GM12891 (cell line): ENCODE data around the gene TGIF2.
"Not testable (repeated sequence)": the region's sequence is repeated elsewhere in the genome, so short reads cannot be mapped to it uniquely, and the experiment has no call there.

ENCODE experiments used
- DNase-seq: peaks from one replicate; pipeline ENCODE4 v3.0.0; 2011; ENCODE audit warnings: low spot score; ENCODE audit not compliant: insufficient read length
- FAIRE-seq: peaks from 2 replicates; lab custom pipeline; 2011; peaks lifted over from hg19 to GRCh38; lab: Jason Lieb, UNC
- PAX5 ChIP-seq: IDR thresholded peaks from 2 replicates; pipeline ENCODE4 v1.6.1; 2011; ENCODE audit warnings: low read length, moderate library complexity, mild to moderate bottlenecking; ENCODE audit not compliant: insufficient read depth, severe bottlenecking
- POLR2A ChIP-seq: IDR thresholded peaks from 2 replicates; pipeline ENCODE4 v1.6.1; 2011; ENCODE audit warnings: low read depth, low read length, control low read depth
- POLR2AphosphoS5 ChIP-seq: IDR thresholded peaks from 2 replicates; pipeline ENCODE4 v1.6.1; 2011; ENCODE audit warnings: low read depth, low read length, control low read depth
- POU2F2 ChIP-seq: IDR thresholded peaks from 2 replicates; pipeline ENCODE4 v1.6.1; 2011; ENCODE audit warnings: low read depth, mild to moderate bottlenecking, control low read depth, low read length, moderate library complexity
- SPI1 ChIP-seq: IDR thresholded peaks from 2 replicates; pipeline ENCODE4 v1.6.1; 2011; ENCODE audit warnings: low read depth, low read length, control low read depth
- TAF1 ChIP-seq: IDR thresholded peaks from 2 replicates; pipeline ENCODE4 v1.6.1; 2011; ENCODE audit warnings: low read depth, low read length, control low read depth

TGIF2 gene

DNA sequence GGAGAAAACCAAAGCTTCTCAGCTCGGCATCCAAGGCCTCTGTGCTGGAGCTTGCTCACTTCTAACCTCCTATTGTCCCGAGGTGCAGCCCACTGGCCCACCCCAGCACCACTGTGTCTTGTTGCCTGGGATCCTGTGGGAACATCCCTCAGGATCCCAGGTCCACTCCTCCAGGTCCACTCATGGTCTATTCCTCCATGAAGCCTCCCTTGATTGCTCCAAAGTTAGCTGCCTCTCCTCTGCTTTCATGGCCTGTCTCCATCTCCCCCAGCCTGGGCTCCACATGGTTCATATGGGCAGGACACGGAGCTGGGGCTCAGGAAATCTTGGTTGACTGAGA lies 58.7 kb downstream of the TGIF2 start:
- no peak for TF ChIP-seq TAF1
- no peak for TF ChIP-seq PAX5
- TF ChIP-seq POLR2AphosphoS5, result no peak
- TF ChIP-seq POU2F2, result no peak
- TF ChIP-seq POLR2A, result no peak
- TF ChIP-seq SPI1, result no peak
- FAIRE-seq (no peak), DNase-seq (no peak)

GRCh38 chr20:36632487-36633284 lies 59.3 kb downstream of the TGIF2 start:
- DNase-seq (no peak), FAIRE-seq (no peak)
- TF ChIP-seq POU2F2, result no peak
- no peak for TF ChIP-seq POLR2AphosphoS5
- TF ChIP-seq PAX5, result no peak
- TF ChIP-seq SPI1, result no peak
- TF ChIP-seq TAF1, result no peak
- TF ChIP-seq POLR2A, result no peak

GRCh38 chr20:36633285-36633772 lies 59.9 kb downstream of the TGIF2 start:
- TF ChIP-seq TAF1 (no peak), PAX5 (no peak), POU2F2 (no peak), POLR2A (no peak), POLR2AphosphoS5 (no peak), SPI1 (no peak)
- FAIRE-seq (no peak), DNase-seq (no peak)

DNA sequence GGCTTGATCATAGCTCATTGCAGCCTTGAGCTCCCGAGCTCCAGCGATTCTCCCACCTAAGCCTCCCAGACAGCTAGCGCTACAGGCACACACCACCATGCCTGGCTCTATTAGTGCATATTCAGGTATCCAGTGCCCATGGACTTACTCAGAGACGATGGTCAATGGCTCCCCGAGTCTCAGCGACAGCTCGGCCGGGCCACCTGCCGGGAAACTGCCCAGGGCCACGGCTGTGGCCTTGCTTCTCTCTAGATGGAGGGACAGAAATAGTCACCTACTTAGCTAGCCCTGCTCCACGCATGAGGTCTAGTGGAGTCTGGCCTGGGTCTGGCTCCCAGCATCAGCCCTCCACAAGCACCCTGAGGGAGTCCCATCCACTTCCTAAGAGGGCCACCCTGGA lies 60.9 kb downstream of the TGIF2 start:
- no peak for FAIRE-seq
- no peak for TF ChIP-seq TAF1
- TF ChIP-seq POU2F2, result no peak
- no peak for TF ChIP-seq PAX5
- no peak for TF ChIP-seq POLR2A
- no peak for TF ChIP-seq SPI1
- no peak for TF ChIP-seq POLR2AphosphoS5
- no peak for DNase-seq

DNA sequence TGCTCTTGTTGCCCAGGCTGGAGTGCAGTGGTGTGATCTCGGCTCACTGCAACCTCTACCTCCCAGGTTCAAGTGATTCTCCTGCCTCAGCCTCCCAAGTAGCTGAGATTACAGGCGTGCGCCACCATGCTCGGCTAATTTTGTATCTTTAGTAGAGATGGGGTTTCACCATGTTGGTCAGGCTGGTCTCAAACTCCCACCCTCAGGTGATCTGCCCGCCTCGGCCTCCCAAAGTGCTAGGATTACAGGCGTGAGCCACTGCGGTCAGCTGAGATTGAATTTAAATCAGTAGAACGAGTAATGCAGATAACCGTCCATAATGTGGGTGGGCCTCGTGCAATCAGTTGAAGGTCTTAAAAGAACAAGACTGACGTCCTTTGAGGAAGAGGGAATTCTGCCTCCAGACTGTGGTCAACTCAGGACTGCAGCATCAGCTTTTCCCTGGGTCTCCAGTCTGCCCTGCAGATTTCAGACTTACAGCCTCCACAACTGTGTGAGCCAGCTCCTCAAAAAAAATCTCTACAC lies 65.5 kb downstream of the TGIF2 start:
- not testable (repeated sequence) for FAIRE-seq, DNase-seq

DNA sequence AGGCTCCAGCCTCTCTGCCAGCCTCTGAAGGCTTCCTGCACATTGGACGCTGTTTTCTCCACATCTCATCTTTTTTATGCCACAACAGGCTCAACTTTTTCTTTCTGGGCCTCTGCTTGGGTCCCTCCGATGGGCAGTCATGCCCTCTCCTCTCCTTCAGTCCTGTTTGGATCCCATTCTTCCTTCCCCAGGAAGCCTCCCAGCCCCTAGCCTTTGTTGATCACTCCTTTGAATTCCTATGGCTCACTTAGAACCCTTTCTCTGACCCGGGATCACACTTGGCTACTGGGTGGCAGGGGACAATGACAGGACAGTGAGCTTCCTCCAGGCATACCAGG lies 68.1 kb downstream of the TGIF2 start:
- no peak for FAIRE-seq
- DNase-seq, result no peak
- no peak for TF ChIP-seq SPI1
- TF ChIP-seq POLR2AphosphoS5, result no peak
- TF ChIP-seq TAF1, result no peak
- TF ChIP-seq POLR2A, result no peak
- TF ChIP-seq PAX5, result no peak
- no peak for TF ChIP-seq POU2F2

GRCh38 chr20:36642136-36642535 lies 68.7 kb downstream of the TGIF2 start:
- FAIRE-seq (no peak), DNase-seq (no peak)
- TF ChIP-seq POLR2A (no peak), POLR2AphosphoS5 (no peak), TAF1 (no peak), POU2F2 (no peak), SPI1 (no peak), PAX5 (no peak)
